Left ventricle myocardium inferior (tissue), 1 donor: Measurements from ENCODE around the gene KCNK16. TPM values are rescaled to one million over a fixed set of nuclear protein-coding genes. Genes with fewer than 3 reads are reported as not detected.
A peak's percentile ranks its signal among the peaks of the same experiment; 100 is the strongest.

Experiments used
- DNase-seq: peaks from one replicate; pipeline ENCODE4 v3.0.0-alpha.2; 2020
- H3K27ac ChIP-seq: fragments of 200-600 bp; replicated peaks from 2 replicates; pipeline ENCODE4 v1.8.0; 2021
- H3K27me3 ChIP-seq: fragments of 200-600 bp; 2 replicates; pipeline ENCODE4 v1.8.0; 2021; ENCODE audit warnings: low read depth
- H3K36me3 ChIP-seq: fragments of 200-600 bp; 2 replicates; pipeline ENCODE4 v1.8.0; 2021
- H3K4me1 ChIP-seq: fragments of 200-600 bp; 2 replicates; pipeline ENCODE4 v1.8.0; 2021
- H3K4me3 ChIP-seq: fragments of 200-600 bp; 2 replicates; pipeline ENCODE4 v1.8.0; 2021; ENCODE audit warnings: mild to moderate bottlenecking, moderate library complexity
- H3K9me3 ChIP-seq: fragments of 200-600 bp; replicated peaks from 2 replicates; pipeline ENCODE4 v1.8.0; 2021
- CTCF ChIP-seq: fragments of 200-600 bp; IDR thresholded peaks from 2 replicates; pipeline ENCODE4 v1.8.0; 2021; ENCODE audit warnings: antibody characterized with exemption, mild to moderate bottlenecking, borderline replicate concordance
- intact Hi-C: fragments of 100-400 bp; cut with micrococcal nuclease; formaldehyde crosslinking; loops from one replicate; pipeline ENCODE4 v1.11.0; 2022
- total RNA-seq: library from RNA; stranded (reverse); fragmentation: NEBNext Ultra II Directional; extraction: Animal tissue kit (Norgen Biotek cat#: 25700); gene quantifications from one replicate; pipeline ENCODE4 v1.2.1, GENCODE V29; 2021
- donor health status: DM: no; HTN: yes; CAD: no; lungs with severe emphysema.

Gene KCNK16
- total RNA-seq, 1 donor from 2014 or later: not detected

DNA sequence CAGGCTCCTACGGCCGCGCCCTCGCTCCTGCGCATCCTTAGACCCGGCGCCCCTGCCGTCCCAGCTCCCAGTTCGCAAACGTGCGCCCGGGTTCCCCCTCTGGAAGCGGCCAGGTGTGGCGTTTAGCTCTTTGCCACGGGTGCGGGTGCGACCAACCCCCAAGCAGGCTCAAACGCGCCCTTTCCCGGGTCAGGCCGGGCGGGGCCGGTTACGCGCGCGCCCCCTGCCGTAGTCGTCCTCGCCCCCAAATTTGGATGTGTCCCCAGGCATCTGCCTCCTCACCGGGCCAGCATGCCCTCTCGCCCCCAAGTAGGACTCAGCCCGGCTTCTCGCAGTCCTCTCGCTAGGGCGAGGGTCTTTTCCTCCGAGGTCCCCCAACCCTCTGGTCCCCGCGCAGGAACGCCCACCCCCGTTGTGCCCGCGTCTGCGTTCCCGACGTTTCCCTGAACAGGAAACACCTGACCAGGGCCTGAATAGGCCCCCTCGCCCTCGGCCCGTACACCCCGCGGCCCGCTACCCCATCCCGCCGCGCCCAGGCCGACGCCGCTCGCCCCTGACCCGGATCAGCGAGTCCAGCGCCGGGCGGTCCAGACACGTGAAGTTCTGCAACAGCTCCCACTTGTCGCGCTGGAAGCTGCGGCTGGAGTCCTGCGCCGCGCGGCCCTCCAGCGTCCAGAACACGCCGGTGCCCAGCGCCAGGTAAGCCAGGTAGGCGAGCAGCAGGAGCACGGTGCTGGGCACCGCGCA lies 8.8 kb downstream of the KCNK16 start:
- Histone ChIP-seq H3K9me3 (no peaks in the 10 kb centered on the region), H3K36me3 (no peaks in the 10 kb centered on the region), H3K4me3 (peak overlapping the region; percentile 54), H3K4me1 (peaks cover 16% of the 10 kb centered on the region), H3K27ac (no peak overlapping the region), H3K27me3 (peaks cover 88% of the 10 kb centered on the region)
- intact Hi-C loops: no loop called here
- no peak for TF ChIP-seq CTCF
- no peak for DNase-seq

DNA sequence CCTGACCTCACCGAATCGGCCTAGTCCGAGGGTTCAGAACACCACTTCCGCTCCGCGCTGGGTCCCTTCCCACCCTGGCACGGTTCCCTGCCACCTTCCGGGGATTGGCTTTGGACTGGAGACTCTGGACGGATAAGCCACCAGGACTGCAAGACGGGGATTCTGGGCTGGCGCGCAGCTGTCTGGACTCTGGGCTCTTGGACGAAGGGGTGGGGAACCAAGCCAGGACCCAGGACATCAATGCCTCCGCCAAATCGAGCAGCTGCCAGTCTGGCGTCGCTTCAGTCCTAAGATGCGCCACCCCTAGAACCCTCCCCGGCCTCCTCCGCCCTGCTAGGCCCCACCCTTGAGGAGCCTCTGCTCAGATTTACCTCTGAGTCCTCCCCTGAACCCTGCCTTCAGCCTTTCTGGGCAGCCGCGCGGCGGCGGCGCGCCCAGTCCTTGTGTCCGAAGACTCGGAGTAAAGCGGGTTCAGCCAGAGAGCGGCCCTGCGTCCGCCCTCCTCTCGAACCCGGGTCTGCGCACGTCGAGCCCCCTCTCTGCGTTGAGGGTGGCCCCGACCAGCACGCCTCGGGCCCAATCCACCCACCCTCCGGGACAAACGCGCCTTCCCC lies 9.5 kb downstream of the KCNK16 start:
- H3K9me3 ChIP-seq: no peaks in the 10 kb centered on the region
- intact Hi-C loops: no loop called here
- H3K27me3 ChIP-seq: peaks cover 90% of the 10 kb centered on the region

GRCh38 chr6:39310542-39310941 lies 12.0 kb downstream of the KCNK16 start:
- no peak overlapping the region for H3K27ac ChIP-seq
- H3K27me3 ChIP-seq: peaks cover 74% of the 10 kb centered on the region
- intact Hi-C loops: no loop called here
- no peak overlapping the region for H3K4me3 ChIP-seq
- no peak for DNase-seq
- no peak for TF ChIP-seq CTCF
- peaks cover 16% of the 10 kb centered on the region for H3K4me1 ChIP-seq
- H3K9me3 ChIP-seq: no peaks in the 10 kb centered on the region
- H3K36me3 ChIP-seq: no peaks in the 10 kb centered on the region

More for the DNA sequence above, 9.5 kb downstream of the KCNK16 start:
- peak; percentile 22 for DNase-seq
- Histone ChIP-seq H3K27ac (no peak overlapping the region), H3K36me3 (no peaks in the 10 kb centered on the region), H3K4me3 (peak overlapping the region; percentile 54), H3K4me1 (peaks cover 16% of the 10 kb centered on the region)
- no peak for TF ChIP-seq CTCF

DNA sequence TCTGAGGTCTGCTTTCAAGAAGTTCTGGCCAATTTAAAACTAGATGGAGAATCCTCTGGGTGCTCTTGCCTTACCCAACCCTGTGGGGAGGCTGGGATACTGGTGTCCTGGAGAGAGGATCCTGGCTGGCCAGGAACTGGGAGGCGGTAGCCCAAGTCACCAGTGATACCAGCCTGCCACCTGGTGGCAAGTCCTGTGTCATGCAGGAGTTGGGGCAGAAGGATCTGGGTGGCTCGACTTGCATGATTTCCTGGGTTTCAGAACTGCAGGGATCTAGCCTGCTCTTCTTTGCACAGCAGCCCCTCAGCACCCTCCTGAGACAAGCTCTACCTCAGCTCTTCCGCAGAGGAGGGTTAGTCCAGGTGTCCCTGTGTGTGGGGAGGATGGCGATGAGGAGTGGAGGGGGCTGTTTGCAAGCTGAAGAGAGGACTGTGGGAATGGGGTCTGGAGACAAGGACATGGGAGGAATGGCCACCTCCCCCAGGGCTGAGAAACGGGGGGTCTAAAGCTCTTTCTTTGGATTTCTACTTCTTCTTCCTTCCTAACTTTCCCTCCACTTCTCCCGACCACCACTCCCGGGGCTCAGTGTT lies 12.5 kb downstream of the KCNK16 start:
- Histone ChIP-seq H3K9me3 (peaks cover 2% of the 10 kb centered on the region), H3K36me3 (no peaks in the 10 kb centered on the region), H3K27ac (no peak overlapping the region), H3K4me3 (no peak overlapping the region), H3K4me1 (peaks cover 16% of the 10 kb centered on the region), H3K27me3 (peaks cover 69% of the 10 kb centered on the region)
- TF ChIP-seq CTCF: peak; percentile 89
- intact Hi-C loops: loop anchor here (10.0 kb wide), 2 partner anchors 335 to 435 kb away; no protein-coding TSS in a partner anchor
- DNase-seq: peak; percentile 62

- Histone ChIP-seq H3K9me3 (peaks cover 5% of the 10 kb centered on the region), H3K27me3 (peaks cover 44% of the 10 kb centered on the region), H3K36me3 (no peaks in the 10 kb centered on the region), H3K4me1 (peaks cover 3% of the 10 kb centered on the region), H3K27ac (no peak overlapping the region), H3K4me3 (no peak overlapping the region)
- no peak for TF ChIP-seq CTCF
- intact Hi-C loops: loop anchor here (10.0 kb wide), 2 partner anchors 333 to 433 kb away; no protein-coding TSS in a partner anchor
- no peak for DNase-seq
Measured at GRCh38 chr6:39307462-39307861, 15.0 kb downstream of the KCNK16 start.
